Mesendoderm (in vitro differentiated cells): ENCODE data around the gene CSGALNACT2. TPM values are rescaled to one million over a fixed set of nuclear protein-coding genes. Genes with fewer than 3 reads are reported as not detected.

Experiments used
- DNase-seq: peaks from one replicate; pipeline ENCODE4 v3.0.0; 2013
- H2AK5ac ChIP-seq: 2 replicates; pipeline ENCODE4 v1.6.1; 2013; ENCODE audit warnings: low read length, inconsistent platforms
- H2BK120ac ChIP-seq: 2 replicates; pipeline ENCODE4 v1.6.1; 2013; ENCODE audit warnings: low read depth, mild to moderate bottlenecking, low read length, moderate library complexity, mixed read lengths
- H2BK15ac ChIP-seq: replicated peaks from 2 replicates; pipeline ENCODE4 v1.6.1; 2013; ENCODE audit warnings: low read depth, mild to moderate bottlenecking, moderate library complexity
- H2BK5ac ChIP-seq: 2 replicates; pipeline ENCODE4 v1.6.1; 2013; ENCODE audit warnings: low read length, inconsistent platforms
- H3K18ac ChIP-seq: 2 replicates; pipeline ENCODE4 v1.6.1; 2013; ENCODE audit warnings: mild to moderate bottlenecking, low read length, mixed read lengths
- H3K23ac ChIP-seq: one replicate; pipeline ENCODE4 v1.6.1; 2013; ENCODE audit warnings: low read length
- H3K27ac ChIP-seq: 2 replicates; pipeline ENCODE4 v1.5.1; 2013; ENCODE audit warnings: low read depth, mild to moderate bottlenecking, inconsistent platforms, low read length, moderate library complexity
- H3K27me3 ChIP-seq: 2 replicates; pipeline ENCODE4 v1.6.1; 2013; ENCODE audit warnings: low read length, control low read depth, mild to moderate bottlenecking, inconsistent platforms; ENCODE audit not compliant: insufficient read depth, poor library complexity
- H3K36me3 ChIP-seq: 2 replicates; pipeline ENCODE4 v1.6.1; 2013; ENCODE audit warnings: low read length, inconsistent platforms; ENCODE audit not compliant: control insufficient read depth, insufficient read depth
- H3K4ac ChIP-seq: one replicate; pipeline ENCODE4 v1.6.1; 2013; ENCODE audit warnings: low read depth, mild to moderate bottlenecking, low read length, moderate library complexity
- H3K4me1 ChIP-seq: 2 replicates; pipeline ENCODE4 v1.6.1; 2013; ENCODE audit warnings: low read depth, low read length, inconsistent platforms; ENCODE audit not compliant: control insufficient read depth
- H3K4me2 ChIP-seq: 2 replicates; pipeline ENCODE4 v1.6.1; 2013; ENCODE audit warnings: low read length
- H3K4me3 ChIP-seq: 2 replicates; pipeline ENCODE4 v1.5.1; 2013; ENCODE audit warnings: mild to moderate bottlenecking, low read length
- H3K56ac ChIP-seq: one replicate; pipeline ENCODE4 v1.6.1; 2013; ENCODE audit warnings: low read length
- H3K79me1 ChIP-seq: 2 replicates; pipeline ENCODE4 v1.6.1; 2013; ENCODE audit warnings: low read length, inconsistent platforms
- H3K79me2 ChIP-seq: 2 replicates; pipeline ENCODE4 v1.6.1; 2013; ENCODE audit warnings: mild to moderate bottlenecking, low read length; ENCODE audit not compliant: control insufficient read depth, insufficient read depth
- H3K9ac ChIP-seq: 2 replicates; pipeline ENCODE4 v1.6.1; 2013; ENCODE audit warnings: low read length, inconsistent platforms
- H4K5ac ChIP-seq: one replicate; pipeline ENCODE4 v1.6.1; 2013; ENCODE audit warnings: low read length
- H4K8ac ChIP-seq: one replicate; pipeline ENCODE4 v1.6.1; 2013; ENCODE audit warnings: low read depth, mild to moderate bottlenecking, control low read depth, low read length, moderate library complexity
- WGBS: extraction: QIAGEN DNeasy Blood & Tissue Kit; methylation state at CpG from one replicate; pipeline ENCODE4 v1.1.7; 2013; ENCODE audit warnings: low lambda C conversion rate, missing lambda C conversion rate; ENCODE audit not compliant: insufficient coverage; ENCODE audit errors: extremely low coverage; 5-methylcytosine and 5-hydroxymethylcytosine counted together
- polyA plus RNA-seq, 2 experiments: library from polyadenylated mRNA; stranded (reverse); fragments of 200-250 nt; gene quantifications; one replicate each; pipeline ENCODE4 v1.2.3, GENCODE V29; 2013

The CSGALNACT2 gene
- polyA plus RNA-seq (2013, experiment 1 of 2), result 6.1 TPM
- polyA plus RNA-seq (2013, experiment 2 of 2), result 5.9 TPM

- Histone ChIP-seq H3K4me3 (peak within 1 kb of the TSS; percentile 67), H3K27ac (peak within 1 kb of the TSS; percentile 39), H4K5ac (no peak within 1 kb of the TSS), H3K18ac (peak within 1 kb of the TSS; percentile 82), H2BK15ac (no peak within 1 kb of the TSS), H3K9ac (peak within 1 kb of the TSS; percentile 80), H3K23ac (no peak within 1 kb of the TSS), H3K56ac (peak within 1 kb of the TSS; percentile 93), H4K8ac (no peak within 1 kb of the TSS), H2AK5ac (no peak within 1 kb of the TSS), H3K4ac (peak within 1 kb of the TSS; percentile 63), H3K4me1 (no peaks in the 10 kb centered on the region), H3K27me3 (no peaks in the 10 kb centered on the region), H3K79me1 (peaks cover 2% of the 10 kb centered on the region), H3K36me3 (no peaks in the 10 kb centered on the region), H2BK5ac (no peak within 1 kb of the TSS), H3K79me2 (peaks cover 3% of the 10 kb centered on the region), H3K4me2 (peak within 1 kb of the TSS; percentile 61), H2BK120ac (no peak within 1 kb of the TSS)
- DNase-seq, result peak; percentile 80
- no CpG with 5 or more reads among the region's 93 CpGs for WGBS
Measured at GRCh38 chr10:43138021-43138756, at the start of gene CSGALNACT2. Gene CSGALNACT2, plus strand, starts transcription at chr10:43138445. Its CDS starts 16,705 bp downstream, at chr10:43155150.

- H3K9ac ChIP-seq, result no peak overlapping the region
- no peak overlapping the region for H3K23ac ChIP-seq
Measured at GRCh38 chr10:43089519-43089918, 48.7 kb upstream of the CSGALNACT2 start.

GRCh38 chr10:43090188-43090587 is 48.1 kb upstream of the CSGALNACT2 start:
- Histone ChIP-seq H3K23ac (no peak overlapping the region), H3K79me1 (no peaks in the 10 kb centered on the region), H2AK5ac (no peak overlapping the region), H2BK15ac (no peak overlapping the region), H4K8ac (no peak overlapping the region), H3K56ac (no peak overlapping the region), H3K27ac (no peak overlapping the region), H3K79me2 (no peaks in the 10 kb centered on the region), H3K27me3 (no peaks in the 10 kb centered on the region), H3K18ac (no peak overlapping the region), H2BK5ac (no peak overlapping the region), H3K4me1 (no peaks in the 10 kb centered on the region), H3K4ac (no peak overlapping the region), H3K4me3 (no peak overlapping the region), H4K5ac (no peak overlapping the region), H2BK120ac (no peak overlapping the region), H3K9ac (no peak overlapping the region), H3K4me2 (no peak overlapping the region), H3K36me3 (no peaks in the 10 kb centered on the region)
- no CpG with 5 or more reads among the region's 8 CpGs for WGBS
- no peak for DNase-seq

More at GRCh38 chr10:43089519-43089918, 48.7 kb upstream of the CSGALNACT2 start:
- Histone ChIP-seq H2BK5ac (no peak overlapping the region), H2BK15ac (no peak overlapping the region), H4K8ac (no peak overlapping the region), H3K4me2 (no peak overlapping the region), H3K27ac (no peak overlapping the region), H3K36me3 (no peaks in the 10 kb centered on the region), H3K4me3 (no peak overlapping the region), H3K56ac (no peak overlapping the region), H4K5ac (no peak overlapping the region), H3K18ac (no peak overlapping the region), H3K27me3 (no peaks in the 10 kb centered on the region), H3K79me1 (no peaks in the 10 kb centered on the region), H3K79me2 (no peaks in the 10 kb centered on the region), H2BK120ac (no peak overlapping the region), H3K4me1 (no peaks in the 10 kb centered on the region), H2AK5ac (no peak overlapping the region), H3K4ac (no peak overlapping the region)
- WGBS, result no CpG with 5 or more reads among the region's 10 CpGs
- no peak for DNase-seq

GRCh38 chr10:43090664-43091063 is 47.6 kb upstream of the CSGALNACT2 start:
- Histone ChIP-seq H3K56ac (no peak overlapping the region), H3K36me3 (no peaks in the 10 kb centered on the region), H2BK120ac (no peak overlapping the region), H3K9ac (no peak overlapping the region), H3K18ac (no peak overlapping the region), H2BK5ac (no peak overlapping the region), H2AK5ac (no peak overlapping the region), H3K4me1 (no peaks in the 10 kb centered on the region), H2BK15ac (no peak overlapping the region), H3K4ac (no peak overlapping the region), H3K4me3 (no peak overlapping the region), H3K4me2 (no peak overlapping the region), H4K5ac (no peak overlapping the region), H3K23ac (no peak overlapping the region), H3K27ac (no peak overlapping the region), H4K8ac (no peak overlapping the region), H3K27me3 (no peaks in the 10 kb centered on the region), H3K79me1 (no peaks in the 10 kb centered on the region), H3K79me2 (no peaks in the 10 kb centered on the region)
- no CpG with 5 or more reads among the region's 10 CpGs for WGBS
- no peak for DNase-seq

GRCh38 chr10:43091846-43092245 is 46.4 kb upstream of the CSGALNACT2 start:
- no peaks in the 10 kb centered on the region for H3K27me3 ChIP-seq
- H3K36me3 ChIP-seq, result no peaks in the 10 kb centered on the region
- no CpG with 5 or more reads among the region's 3 CpGs for WGBS
- no peak overlapping the region for H2BK5ac ChIP-seq
- no peaks in the 10 kb centered on the region for H3K79me1 ChIP-seq
- no peaks in the 10 kb centered on the region for H3K79me2 ChIP-seq
- H4K8ac ChIP-seq, result no peak overlapping the region
- no peak overlapping the region for H3K56ac ChIP-seq
- no peak for DNase-seq
- no peak overlapping the region for H3K4me3 ChIP-seq
- no peak overlapping the region for H3K4ac ChIP-seq
- no peak overlapping the region for H2BK120ac ChIP-seq
- H3K9ac ChIP-seq, result no peak overlapping the region
- H4K5ac ChIP-seq, result no peak overlapping the region
- no peak overlapping the region for H3K27ac ChIP-seq
- no peak overlapping the region for H2BK15ac ChIP-seq
- no peaks in the 10 kb centered on the region for H3K4me1 ChIP-seq
- H3K4me2 ChIP-seq, result no peak overlapping the region
- H3K23ac ChIP-seq, result no peak overlapping the region
- H3K18ac ChIP-seq, result no peak overlapping the region
- no peak overlapping the region for H2AK5ac ChIP-seq
